ENCODE results near the gene ZNF212.

GRCh38 chr7:149279111-149279743 is 39.8 kb downstream of the ZNF212 start:
- TF ChIP-seq ZNF274 (IDR thresholded peaks at IDR 0.05; ENCODE audit: low read depth, low read length) = no peak
- no peak for TF ChIP-seq YY1 (IDR thresholded peaks at IDR 0.05; ENCODE audit: insufficient read depth, insufficient read length)
- TF ChIP-seq SUZ12 (IDR thresholded peaks at IDR 0.05; ENCODE audit: extremely low read depth, insufficient read depth, insufficient read length) = no peak

All from NT2/D1 (cell line).